ENCODE measurements around the gene ZNF526.

- TF ChIP-seq, protein P1, sequence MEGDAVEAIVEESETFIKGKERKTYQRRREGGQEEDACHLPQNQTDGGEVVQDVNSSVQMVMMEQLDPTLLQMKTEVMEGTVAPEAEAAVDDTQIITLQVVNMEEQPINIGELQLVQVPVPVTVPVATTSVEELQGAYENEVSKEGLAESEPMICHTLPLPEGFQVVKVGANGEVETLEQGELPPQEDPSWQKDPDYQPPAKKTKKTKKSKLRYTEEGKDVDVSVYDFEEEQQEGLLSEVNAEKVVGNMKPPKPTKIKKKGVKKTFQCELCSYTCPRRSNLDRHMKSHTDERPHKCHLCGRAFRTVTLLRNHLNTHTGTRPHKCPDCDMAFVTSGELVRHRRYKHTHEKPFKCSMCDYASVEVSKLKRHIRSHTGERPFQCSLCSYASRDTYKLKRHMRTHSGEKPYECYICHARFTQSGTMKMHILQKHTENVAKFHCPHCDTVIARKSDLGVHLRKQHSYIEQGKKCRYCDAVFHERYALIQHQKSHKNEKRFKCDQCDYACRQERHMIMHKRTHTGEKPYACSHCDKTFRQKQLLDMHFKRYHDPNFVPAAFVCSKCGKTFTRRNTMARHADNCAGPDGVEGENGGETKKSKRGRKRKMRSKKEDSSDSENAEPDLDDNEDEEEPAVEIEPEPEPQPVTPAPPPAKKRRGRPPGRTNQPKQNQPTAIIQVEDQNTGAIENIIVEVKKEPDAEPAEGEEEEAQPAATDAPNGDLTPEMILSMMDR (IDR thresholded peaks at IDR 0.05), result no peak
- TF ChIP-seq POLR2A (IDR thresholded peaks at IDR 0.05), result no peak
Measured at GRCh38 chr19:42189133-42189532, 31.0 kb upstream of the ZNF526 start.

All from adrenal gland (tissue), 5 donors.